Transverse colon (tissue), 4 donors: ENCODE results near the gene CCM2L. TPM values are rescaled to one million over a fixed set of nuclear protein-coding genes. Genes with fewer than 3 reads are reported as not detected.

Experiments used
- DNase-seq: peaks from one replicate; pipeline ENCODE4 v3.0.0-alpha.2; 2019
- H3K27ac ChIP-seq, 4 donors: fragments of 200-600 bp; sonication (generic); 2 replicates each; pipeline ENCODE4 v1.5.1; 2016 to 2018; ENCODE audit warnings: inconsistent platforms in 4 of 4
- H3K27me3 ChIP-seq: fragments of 200-600 bp; sonication (generic); 2 replicates; pipeline ENCODE4 v1.5.1; 2017; ENCODE audit warnings: inconsistent platforms
- H3K36me3 ChIP-seq, 4 donors: fragments of 200-600 bp; sonication (generic); 2 replicates each; pipeline ENCODE4 v1.5.1; 2017 to 2019; ENCODE audit warnings: inconsistent platforms in 4 of 4
- H3K4me1 ChIP-seq, 4 donors: fragments of 200-600 bp; sonication (generic); 2 replicates each; pipeline ENCODE4 v1.5.1; 2017 to 2020; ENCODE audit warnings: inconsistent platforms in 4 of 4
- H3K4me3 ChIP-seq, 4 donors: fragments of 200-600 bp; sonication (generic); 1 replicate in 1 of 4; 2 replicates in 3 of 4; pipeline versions ENCODE4 v1.5.1 to v1.6.1; 2017 to 2019; ENCODE audit warnings: inconsistent platforms in 4 of 4
- H3K9me3 ChIP-seq, 2 donors: fragments of 200-600 bp; sonication (generic); 2 replicates each; pipeline ENCODE4 v1.5.1; 2017 to 2019; ENCODE audit warnings: inconsistent platforms in 2 of 2
- CTCF ChIP-seq, 5 experiments: fragments of 200-600 bp in 3 of 5; fragments of 450-650 bp in 2 of 5; sonication (generic) in 3 of 5; IDR thresholded peaks; 1 replicate in 2 of 5; 2 replicates in 3 of 5; pipeline ENCODE4 v1.5.1; 2016 to 2017; ENCODE audit warnings: antibody characterized with exemption in 5 of 5, inconsistent platforms in 3 of 5, mild to moderate bottlenecking in 2 of 5, moderate library complexity in 1 of 5
- EP300 ChIP-seq: sonication (generic); formaldehyde crosslinking; IDR thresholded peaks from one replicate; pipeline ENCODE4 v1.6.1; 2017; ENCODE audit warnings: antibody characterized with exemption, low read depth
- POLR2A ChIP-seq: fragments of 450-650 bp; IDR thresholded peaks from one replicate; pipeline ENCODE4 v1.6.1; 2016; ENCODE audit warnings: antibody characterized with exemption, mild to moderate bottlenecking, moderate library complexity
- POLR2AphosphoS5 ChIP-seq, 3 donors: sonication (generic); formaldehyde crosslinking; IDR thresholded peaks; one replicate each; pipeline ENCODE4 v1.6.1; 2016; ENCODE audit warnings: antibody characterized with exemption in 3 of 3
- WGBS, 2 donors: methylation state at CpG; one replicate each; pipeline ENCODE4 v1.1.5; 2018; ENCODE audit warnings: low coverage in 1 of 2; 5-methylcytosine and 5-hydroxymethylcytosine counted together
- in situ Hi-C, 4 donors: fragments of 200-750 bp; cut with MboI; loops; one replicate each; pipeline versions ENCODE4 v1.15.0 to v1.15.1; 2017; ENCODE audit warnings: low sequenced_read_pairs in 3 of 4, low pct_ligation_motif_present in 1 of 4, low pct_unique_long_range_greater_than_20kb in 1 of 4
- intact Hi-C: fragments of 100-400 bp; cut with DNase I; formaldehyde crosslinking; loops from one replicate; pipeline ENCODE4 v1.15.1; 2023; ENCODE audit warnings: low total_unique reads
- total RNA-seq, 4 donors: library from RNA; depleted of rRNA; stranded (reverse); fragments of >200 nt; gene quantifications; one replicate each; pipeline ENCODE4 v1.1.0, GENCODE V29; 2016

Gene CCM2L
- total RNA-seq, 4 donors from 2014 or later, result 1.7 to 4.9 (median 3.0) TPM

GRCh38 chr20:32034581-32035425 is 24.6 kb downstream of the CCM2L start:
- Histone ChIP-seq H3K4me1 (peaks cover 0 to 12% (median 8%) of the 10 kb centered on the region in 4 donors), H3K4me3 (no peak overlapping the region), H3K27me3 (peaks cover 69% of the 10 kb centered on the region), H3K9me3 (no peaks in the 10 kb centered on the region), H3K36me3 (no peaks in the 10 kb centered on the region), H3K27ac (no peak overlapping the region)
- TF ChIP-seq CTCF (IDR thresholded peaks at IDR 0.05), result no peak
- no peak for TF ChIP-seq POLR2AphosphoS5 (IDR thresholded peaks at IDR 0.05)
- no peak for TF ChIP-seq POLR2A
- TF ChIP-seq EP300, result no peak
- no peak for DNase-seq
- in situ Hi-C loops, result no loop called here
- 42% methylated on average over 9 of the region's 9 CpGs; no CpG with 5 or more reads in 1 of the 2 donors for WGBS, 2 donors
- intact Hi-C loops, result loop anchor here (10.0 kb wide), 1 partner anchor 210 kb away; no protein-coding TSS in a partner anchor

GRCh38 chr20:32035426-32035779 is 25.2 kb downstream of the CCM2L start:
- Histone ChIP-seq H3K4me3 (no peak overlapping the region), H3K27me3 (peaks cover 68% of the 10 kb centered on the region), H3K36me3 (no peaks in the 10 kb centered on the region), H3K27ac (no peak overlapping the region), H3K9me3 (no peaks in the 10 kb centered on the region), H3K4me1 (peaks cover 0 to 12% (median 8%) of the 10 kb centered on the region in 4 donors)
- in situ Hi-C loops (no loop called here), intact Hi-C loops (loop anchor here (10.0 kb wide), 1 partner anchor 211 kb away; no protein-coding TSS in a partner anchor)
- WGBS, 2 donors, result 62% methylated on average over 8 of the region's 8 CpGs; no CpG with 5 or more reads in 1 of the 2 donors
- no peak for DNase-seq
- TF ChIP-seq EP300 (no peak), POLR2AphosphoS5 (IDR thresholded peaks at IDR 0.05) (no peak), POLR2A (no peak), CTCF (IDR thresholded peaks at IDR 0.05) (no peak)

- intact Hi-C loops (loop anchor here (10.0 kb wide), 1 partner anchor 211 kb away; no protein-coding TSS in a partner anchor), in situ Hi-C loops (no loop called here)
- 39 to 50% methylated on average over 4 of the region's 4 CpGs for WGBS, 2 donors
- no peak for DNase-seq
- Histone ChIP-seq H3K4me1 (peaks cover 0 to 8% (median 3%) of the 10 kb centered on the region in 4 donors), H3K36me3 (no peaks in the 10 kb centered on the region), H3K27ac (no peak overlapping the region), H3K9me3 (no peaks in the 10 kb centered on the region), H3K4me3 (no peak overlapping the region), H3K27me3 (peaks cover 59% of the 10 kb centered on the region)
- TF ChIP-seq POLR2AphosphoS5 (IDR thresholded peaks at IDR 0.05), result no peak
- TF ChIP-seq CTCF (IDR thresholded peaks at IDR 0.05), result no peak
- no peak for TF ChIP-seq POLR2A
- TF ChIP-seq EP300, result no peak
These were observed 26.0 kb downstream of the CCM2L start for GRCh38 chr20:32036252-32036651.

- Histone ChIP-seq H3K4me1 (peaks cover 0 to 1% (median 0%) of the 10 kb centered on the region in 4 donors), H3K27ac (no peak overlapping the region), H3K9me3 (no peaks in the 10 kb centered on the region), H3K36me3 (no peaks in the 10 kb centered on the region), H3K27me3 (peaks cover 54% of the 10 kb centered on the region), H3K4me3 (no peak overlapping the region)
- TF ChIP-seq CTCF (IDR thresholded peaks at IDR 0.05), result no peak
- no peak for TF ChIP-seq POLR2AphosphoS5 (IDR thresholded peaks at IDR 0.05)
- TF ChIP-seq POLR2A, result no peak
- TF ChIP-seq EP300, result no peak
- DNase-seq, result no peak
- 51 to 58% methylated on average over 5 to 10 of the region's 10 CpGs for WGBS, 2 donors
- intact Hi-C loops, result loop anchor here (10.0 kb wide), 1 partner anchor 212 kb away; no protein-coding TSS in a partner anchor
- in situ Hi-C loops, result no loop called here
These were observed 26.7 kb downstream of the CCM2L start for GRCh38 chr20:32036716-32037485.
